ENCODE results near the gene MT1F.

MT1F gene

DNA sequence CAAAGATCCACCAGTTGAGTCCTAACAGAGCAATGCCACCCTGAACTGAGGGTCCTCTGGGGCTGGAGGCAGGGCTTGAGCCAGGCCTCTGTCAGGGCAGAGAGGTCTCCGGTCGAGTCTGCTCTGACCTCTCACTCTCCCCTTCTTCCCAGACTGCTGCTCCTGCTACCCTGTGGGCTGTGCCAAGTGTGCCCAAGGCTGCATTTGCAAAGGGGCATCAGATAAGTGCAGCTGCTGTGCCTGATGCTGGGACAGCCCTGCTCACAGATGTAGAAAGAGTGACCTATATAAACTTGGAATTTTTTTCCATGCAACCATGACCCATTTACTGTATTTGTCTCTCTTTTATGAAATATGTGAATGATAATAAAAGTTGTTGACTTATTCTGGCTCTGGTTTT is 8.5 kb upstream of the MT1F start:
- Histone ChIP-seq H3K23ac (ENCODE audit: low read length) (no peak overlapping the region), H4K91ac (ENCODE audit: low read depth, low read length) (no peak overlapping the region), H3K36me3 (ENCODE audit: control insufficient read depth in 1 of 2, insufficient read depth in 2 of 2, low read length in 2 of 2) (no peaks in the 10 kb centered on the region), H3K9me3 (ENCODE audit: insufficient read depth, low read depth, low read length) (no peaks in the 10 kb centered on the region), H2AK5ac (ENCODE audit: low read length) (no peak overlapping the region), H3K4me3 (ENCODE audit: low read depth, low read length) (no peak overlapping the region), H3K4me1 (ENCODE audit: control insufficient read depth in 1 of 2, insufficient read depth in 2 of 2, low read length in 2 of 2) (no peaks in the 10 kb centered on the region), H2BK5ac (ENCODE audit: low read depth, low read length, poor library complexity) (no peak overlapping the region), H2BK12ac (ENCODE audit: low read length) (no peak overlapping the region), H3K4me2 (ENCODE audit: low read length) (no peak overlapping the region), H3K27ac (ENCODE audit: low read depth, low read length) (no peak overlapping the region), H3K4ac (ENCODE audit: low read depth, low read length) (no peak overlapping the region), H4K12ac (ENCODE audit: low read depth, low read length) (no peak overlapping the region), H3K79me2 (ENCODE audit: control insufficient read depth, insufficient read depth, low read length, poor library complexity) (no peaks in the 10 kb centered on the region), H3K14ac (ENCODE audit: low read length) (no peak overlapping the region), H3K9ac (ENCODE audit: low read length) (no peak overlapping the region), H3K27me3 (ENCODE audit: insufficient read depth, low read length) (peaks cover 31% of the 10 kb centered on the region), H4K8ac (ENCODE audit: low read depth, low read length) (no peak overlapping the region), H3K79me1 (ENCODE audit: low read length) (no peaks in the 10 kb centered on the region), H3K18ac (ENCODE audit: low read length) (no peak overlapping the region), H2BK120ac (ENCODE audit: insufficient read depth, low read length, poor library complexity) (no peak overlapping the region), H2AFZ (ENCODE audit: insufficient read depth, low read length, poor library complexity) (no peak overlapping the region)
- WGBS (ENCODE audit: extremely low coverage, insufficient coverage, insufficient read length): no CpG with 5 or more reads among the region's 2 CpGs
- DNase-seq: no peak

DNA sequence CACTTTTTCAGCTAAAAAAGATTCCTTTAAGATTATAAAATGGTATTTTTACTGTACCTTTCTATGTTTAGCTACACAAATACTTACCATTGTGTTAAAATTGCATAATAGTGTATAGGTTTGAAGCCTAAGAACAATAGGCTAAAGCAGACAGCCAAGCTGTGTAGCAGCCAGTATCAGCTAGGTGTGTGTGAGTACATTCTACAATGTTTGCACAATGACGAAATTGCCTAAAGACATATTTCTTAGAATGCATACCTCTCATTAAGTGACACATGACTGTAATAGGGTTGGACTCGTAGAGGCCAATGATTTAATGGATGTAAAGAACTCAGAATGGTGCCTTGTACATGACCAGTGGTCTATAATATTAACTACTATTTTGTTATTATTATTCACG is 7.9 kb upstream of the MT1F start:
- H4K8ac ChIP-seq (ENCODE audit: low read depth, low read length): no peak overlapping the region
- no peak overlapping the region for H3K18ac ChIP-seq (ENCODE audit: low read length)
- no peak overlapping the region for H3K14ac ChIP-seq (ENCODE audit: low read length)
- H3K4me2 ChIP-seq (ENCODE audit: low read length): no peak overlapping the region
- no CpG with 5 or more reads among the region's 3 CpGs for WGBS (ENCODE audit: extremely low coverage, insufficient coverage, insufficient read length)
- H3K4me1 ChIP-seq (ENCODE audit: control insufficient read depth in 1 of 2, insufficient read depth in 2 of 2, low read length in 2 of 2): no peaks in the 10 kb centered on the region
- H2BK120ac ChIP-seq (ENCODE audit: insufficient read depth, low read length, poor library complexity): no peak overlapping the region
- no peaks in the 10 kb centered on the region for H3K36me3 ChIP-seq (ENCODE audit: control insufficient read depth in 1 of 2, insufficient read depth in 2 of 2, low read length in 2 of 2)
- H2BK5ac ChIP-seq (ENCODE audit: low read depth, low read length, poor library complexity): no peak overlapping the region
- DNase-seq: peak; percentile 69 to 97
- H3K27ac ChIP-seq (ENCODE audit: low read depth, low read length): no peak overlapping the region
- H2AFZ ChIP-seq (ENCODE audit: insufficient read depth, low read length, poor library complexity): no peak overlapping the region
- H3K79me1 ChIP-seq (ENCODE audit: low read length): no peaks in the 10 kb centered on the region
- no peak overlapping the region for H3K23ac ChIP-seq (ENCODE audit: low read length)
- H2AK5ac ChIP-seq (ENCODE audit: low read length): no peak overlapping the region
- no peaks in the 10 kb centered on the region for H3K79me2 ChIP-seq (ENCODE audit: control insufficient read depth, insufficient read depth, low read length, poor library complexity)
- H3K9me3 ChIP-seq (ENCODE audit: insufficient read depth, low read depth, low read length): no peaks in the 10 kb centered on the region
- no peak overlapping the region for H3K9ac ChIP-seq (ENCODE audit: low read length)
- H4K91ac ChIP-seq (ENCODE audit: low read depth, low read length): no peak overlapping the region
- no peak overlapping the region for H4K12ac ChIP-seq (ENCODE audit: low read depth, low read length)
- no peak overlapping the region for H3K4ac ChIP-seq (ENCODE audit: low read depth, low read length)
- H2BK12ac ChIP-seq (ENCODE audit: low read length): no peak overlapping the region
- H3K4me3 ChIP-seq (ENCODE audit: low read depth, low read length): no peak overlapping the region
- peaks cover 28% of the 10 kb centered on the region for H3K27me3 ChIP-seq (ENCODE audit: insufficient read depth, low read length)

DNA sequence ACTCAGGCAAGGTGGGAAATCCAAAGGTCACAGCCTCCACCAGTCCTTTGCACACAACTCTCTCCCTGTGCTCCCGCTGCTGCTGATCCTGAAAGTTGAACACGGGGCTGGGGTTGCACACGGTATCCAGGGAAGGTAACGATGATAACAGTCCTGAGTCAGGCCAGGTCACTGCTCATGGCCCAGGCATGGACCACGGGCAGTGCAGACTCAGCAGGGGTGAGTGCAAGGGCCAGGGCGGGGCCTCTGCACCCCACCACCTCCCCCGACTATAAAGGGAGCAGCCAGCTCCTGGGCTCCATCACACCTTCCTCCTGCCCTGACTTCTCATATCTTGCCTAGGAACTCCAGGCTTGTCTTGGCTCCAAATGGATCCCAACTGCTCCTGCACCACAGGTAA is 6.2 kb upstream of the MT1F start, which contains the start of gene MT1B:
MT1B (plus strand) TSS at position 301 of the 400 bp plus-strand sequence; CDS start at position 369, 68 bp downstream.
- Histone ChIP-seq H4K8ac (ENCODE audit: low read depth, low read length) (no peak within 1 kb of the TSS), H4K12ac (ENCODE audit: low read depth, low read length) (no peak within 1 kb of the TSS), H3K4ac (ENCODE audit: low read depth, low read length) (no peak within 1 kb of the TSS), H3K4me1 (ENCODE audit: control insufficient read depth in 1 of 2, insufficient read depth in 2 of 2, low read length in 2 of 2) (no peaks in the 10 kb centered on the region), H2BK120ac (ENCODE audit: insufficient read depth, low read length, poor library complexity) (no peak within 1 kb of the TSS), H2AK5ac (ENCODE audit: low read length) (no peak within 1 kb of the TSS), H3K9ac (ENCODE audit: low read length) (no peak within 1 kb of the TSS), H3K27ac (ENCODE audit: low read depth, low read length) (no peak within 1 kb of the TSS), H3K36me3 (ENCODE audit: control insufficient read depth in 1 of 2, insufficient read depth in 2 of 2, low read length in 2 of 2) (no peaks in the 10 kb centered on the region), H3K18ac (ENCODE audit: low read length) (no peak within 1 kb of the TSS), H4K91ac (ENCODE audit: low read depth, low read length) (no peak within 1 kb of the TSS), H2BK12ac (ENCODE audit: low read length) (no peak within 1 kb of the TSS), H3K14ac (ENCODE audit: low read length) (no peak within 1 kb of the TSS), H3K79me2 (ENCODE audit: control insufficient read depth, insufficient read depth, low read length, poor library complexity) (no peaks in the 10 kb centered on the region), H3K4me2 (ENCODE audit: low read length) (no peak within 1 kb of the TSS), H2BK5ac (ENCODE audit: low read depth, low read length, poor library complexity) (no peak within 1 kb of the TSS), H2AFZ (ENCODE audit: insufficient read depth, low read length, poor library complexity) (no peak within 1 kb of the TSS), H3K9me3 (ENCODE audit: insufficient read depth, low read depth, low read length) (no peaks in the 10 kb centered on the region), H3K27me3 (ENCODE audit: insufficient read depth, low read length) (peaks cover 25% of the 10 kb centered on the region), H3K4me3 (ENCODE audit: low read depth, low read length) (no peak within 1 kb of the TSS), H3K23ac (ENCODE audit: low read length) (no peak within 1 kb of the TSS), H3K79me1 (ENCODE audit: low read length) (no peaks in the 10 kb centered on the region)
- no peak for DNase-seq
- WGBS (ENCODE audit: extremely low coverage, insufficient coverage, insufficient read length): no CpG with 5 or more reads among the region's 7 CpGs

DNA sequence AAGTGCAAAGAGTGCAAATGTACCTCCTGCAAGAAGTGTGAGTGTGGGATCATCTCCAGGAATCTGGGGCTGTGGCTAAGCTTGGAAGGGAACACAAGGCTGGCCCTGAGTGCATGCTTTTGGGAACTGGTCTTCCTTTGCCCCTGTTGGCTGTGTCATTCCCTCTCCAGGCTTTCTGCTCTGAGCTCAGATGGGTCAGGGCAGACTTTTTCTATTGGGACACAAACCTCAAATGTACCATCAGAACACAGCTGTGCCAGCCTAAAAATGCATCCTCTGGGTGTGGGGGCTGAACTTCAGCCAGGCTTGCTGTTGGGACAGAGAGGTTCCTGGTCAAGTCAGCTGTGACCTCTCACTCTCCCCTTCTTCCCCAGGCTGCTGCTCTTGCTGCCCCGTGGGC is 5.2 kb upstream of the MT1F start:
- Histone ChIP-seq H3K27ac (ENCODE audit: low read depth, low read length) (no peak overlapping the region), H3K14ac (ENCODE audit: low read length) (no peak overlapping the region), H3K18ac (ENCODE audit: low read length) (no peak overlapping the region), H3K4me3 (ENCODE audit: low read depth, low read length) (no peak overlapping the region), H3K36me3 (ENCODE audit: control insufficient read depth in 1 of 2, insufficient read depth in 2 of 2, low read length in 2 of 2) (no peaks in the 10 kb centered on the region), H3K9ac (ENCODE audit: low read length) (no peak overlapping the region), H2BK120ac (ENCODE audit: insufficient read depth, low read length, poor library complexity) (no peak overlapping the region), H4K8ac (ENCODE audit: low read depth, low read length) (no peak overlapping the region), H2BK5ac (ENCODE audit: low read depth, low read length, poor library complexity) (no peak overlapping the region), H2AK5ac (ENCODE audit: low read length) (no peak overlapping the region), H3K4me1 (ENCODE audit: control insufficient read depth in 1 of 2, insufficient read depth in 2 of 2, low read length in 2 of 2) (peaks cover 3% of the 10 kb centered on the region in 2 experiments), H3K27me3 (ENCODE audit: insufficient read depth, low read length) (peaks cover 18% of the 10 kb centered on the region), H2AFZ (ENCODE audit: insufficient read depth, low read length, poor library complexity) (no peak overlapping the region), H2BK12ac (ENCODE audit: low read length) (no peak overlapping the region), H4K12ac (ENCODE audit: low read depth, low read length) (no peak overlapping the region), H3K9me3 (ENCODE audit: insufficient read depth, low read depth, low read length) (peaks cover 2% of the 10 kb centered on the region), H3K4me2 (ENCODE audit: low read length) (no peak overlapping the region), H4K91ac (ENCODE audit: low read depth, low read length) (no peak overlapping the region), H3K4ac (ENCODE audit: low read depth, low read length) (no peak overlapping the region), H3K79me2 (ENCODE audit: control insufficient read depth, insufficient read depth, low read length, poor library complexity) (no peaks in the 10 kb centered on the region), H3K79me1 (ENCODE audit: low read length) (peaks cover under 1% of the 10 kb centered on the region), H3K23ac (ENCODE audit: low read length) (no peak overlapping the region)
- DNase-seq: no peak
- no CpG with 5 or more reads among the region's 1 CpG for whole genome bisulfite sequencing (ENCODE audit: extremely low coverage, insufficient coverage, insufficient read length)
